ENCODE measurements around the gene ZNF454. TPM values are rescaled to one million over a fixed set of nuclear protein-coding genes. Genes with fewer than 3 reads are reported as not detected.

Gene ZNF454
- 2.4 and 3.4 TPM in 2 replicates for total RNA-seq (2021)
- percentile 46 among the genes with signal in this experiment for Bru-seq, nascent RNA
- BruChase-seq, experiment 1, labeled RNA remaining after a 2-hour chase, result percentile 46 among the genes with signal in this experiment
- BruChase-seq, experiment 2, labeled RNA remaining after a 6-hour chase, result percentile 44 among the genes with signal in this experiment
- long read RNA-seq, partial matches to known transcripts, result 2 of 9 reads
- long read RNA-seq, other reads (novel, unspliced or antisense), result 6 of 9 reads

DNA sequence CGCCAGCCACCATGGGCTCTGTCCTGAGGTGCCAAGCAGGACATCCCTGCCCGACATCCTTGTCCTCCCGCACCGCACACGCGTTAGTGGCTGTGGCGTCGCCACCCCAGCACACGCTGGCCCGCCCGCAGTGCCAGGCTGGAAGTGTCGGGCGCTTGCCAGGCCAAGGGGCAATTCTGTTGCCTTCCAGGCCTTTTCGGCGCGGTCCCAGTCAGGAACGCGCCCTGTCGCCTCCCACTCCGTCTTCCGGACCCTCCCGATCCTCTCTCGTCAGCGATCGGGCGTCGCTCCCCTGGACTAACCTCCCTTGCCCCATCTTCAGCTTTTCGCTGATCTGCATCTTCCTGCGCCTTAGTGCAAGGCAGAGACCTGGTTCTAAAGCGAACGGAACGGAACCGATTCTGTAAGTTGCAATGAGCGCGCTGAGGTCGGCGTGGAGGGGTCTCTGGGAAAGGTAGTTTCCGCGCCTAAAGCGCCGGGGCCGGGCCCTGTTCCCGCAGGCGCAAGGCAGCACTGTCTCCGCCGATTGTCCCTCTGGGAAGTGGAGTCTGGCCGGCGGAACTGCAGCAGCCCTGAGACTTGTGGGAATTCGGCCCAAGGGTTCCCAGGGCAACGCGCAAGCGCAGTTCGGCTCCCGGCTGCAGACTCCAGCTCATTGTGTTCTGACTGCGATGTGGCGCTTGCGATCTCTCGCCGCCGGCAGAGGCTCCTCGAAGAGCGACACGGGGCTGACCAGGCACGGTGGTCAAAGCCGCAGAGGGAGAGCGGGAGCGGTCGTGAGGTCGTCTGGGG lies at the start of gene ZNF454:
Gene ZNF454 (plus strand): TSS at position 630 of the 792 bp plus-strand sequence. CDS start 1,594 bp downstream, outside the sequence.
- no TSS peak for BruUV-seq (replicated peaks)
- peak; percentile 84 for DNase-seq (ENCODE audit: low spot score)
- no peaks in the 10 kb centered on the region for H3K27me3 ChIP-seq (replicated peaks; ENCODE audit: insufficient read depth, low read depth, low read length, poor library complexity)
- no peaks in the 10 kb centered on the region for H3K36me3 ChIP-seq (ENCODE audit: insufficient read depth, low read length, poor library complexity, severe bottlenecking)
- no peaks in the 10 kb centered on the region for H3K4me1 ChIP-seq (ENCODE audit: insufficient read depth, low read length, poor library complexity, severe bottlenecking)
- TF ChIP-seq EZH2 (IDR thresholded peaks at IDR 0.05; ENCODE audit: borderline replicate concordance, low read depth, low read length, poor library complexity, severe bottlenecking), result no peak
- TF ChIP-seq, protein P1, sequence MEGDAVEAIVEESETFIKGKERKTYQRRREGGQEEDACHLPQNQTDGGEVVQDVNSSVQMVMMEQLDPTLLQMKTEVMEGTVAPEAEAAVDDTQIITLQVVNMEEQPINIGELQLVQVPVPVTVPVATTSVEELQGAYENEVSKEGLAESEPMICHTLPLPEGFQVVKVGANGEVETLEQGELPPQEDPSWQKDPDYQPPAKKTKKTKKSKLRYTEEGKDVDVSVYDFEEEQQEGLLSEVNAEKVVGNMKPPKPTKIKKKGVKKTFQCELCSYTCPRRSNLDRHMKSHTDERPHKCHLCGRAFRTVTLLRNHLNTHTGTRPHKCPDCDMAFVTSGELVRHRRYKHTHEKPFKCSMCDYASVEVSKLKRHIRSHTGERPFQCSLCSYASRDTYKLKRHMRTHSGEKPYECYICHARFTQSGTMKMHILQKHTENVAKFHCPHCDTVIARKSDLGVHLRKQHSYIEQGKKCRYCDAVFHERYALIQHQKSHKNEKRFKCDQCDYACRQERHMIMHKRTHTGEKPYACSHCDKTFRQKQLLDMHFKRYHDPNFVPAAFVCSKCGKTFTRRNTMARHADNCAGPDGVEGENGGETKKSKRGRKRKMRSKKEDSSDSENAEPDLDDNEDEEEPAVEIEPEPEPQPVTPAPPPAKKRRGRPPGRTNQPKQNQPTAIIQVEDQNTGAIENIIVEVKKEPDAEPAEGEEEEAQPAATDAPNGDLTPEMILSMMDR (conservative IDR thresholded peaks at IDR 0.05; ENCODE audit: low read depth, low read length), result no peak
- peak within 1 kb of the TSS; percentile 49 for H3K4me3 ChIP-seq (ENCODE audit: low read depth, low read length, poor library complexity, severe bottlenecking)
- POLR2A ChIA-PET (ENCODE audit: low non-redundant PET), result no interaction called here
- H3K27ac ChIP-seq (ENCODE audit: low read depth, low read length, poor library complexity, severe bottlenecking), result no peak within 1 kb of the TSS
- intact Hi-C loops (cut with micrococcal nuclease; ENCODE audit: unreplicated experiment), result no loop called here
- peaks cover 21% of the 10 kb centered on the region for H3K9me3 ChIP-seq (ENCODE audit: low read depth, low read length, poor library complexity, severe bottlenecking)
- CTCF ChIA-PET, result no interaction called here

GRCh38 chr5:178895615-178896571 lies 45.1 kb upstream of the ZNF454 start, which contains the start of gene ZFP2:
Gene ZFP2, plus strand, starts transcription at chr5:178895913. Its CDS starts 35,401 bp downstream, at chr5:178931314.
- peak within 1 kb of the TSS; percentile 61 for H3K4me3 ChIP-seq (ENCODE audit: low read depth, low read length, poor library complexity, severe bottlenecking)
- no peaks in the 10 kb centered on the region for H3K36me3 ChIP-seq (ENCODE audit: insufficient read depth, low read length, poor library complexity, severe bottlenecking)
- peak; percentile 47 for DNase-seq (ENCODE audit: low spot score)
- H3K27ac ChIP-seq (ENCODE audit: low read depth, low read length, poor library complexity, severe bottlenecking), result peak within 1 kb of the TSS; percentile 46
- CTCF ChIA-PET, result no interaction called here
- no peak for TF ChIP-seq EZH2 (IDR thresholded peaks at IDR 0.05; ENCODE audit: borderline replicate concordance, low read depth, low read length, poor library complexity, severe bottlenecking)
- TF ChIP-seq, protein P1 (conservative IDR thresholded peaks at IDR 0.05; ENCODE audit: low read depth, low read length), result no peak
- H3K4me1 ChIP-seq (ENCODE audit: insufficient read depth, low read length, poor library complexity, severe bottlenecking), result no peaks in the 10 kb centered on the region
- POLR2A ChIA-PET (ENCODE audit: low non-redundant PET), result no interaction called here
- no TSS peak for BruUV-seq (replicated peaks)
- intact Hi-C loops (cut with micrococcal nuclease; ENCODE audit: unreplicated experiment), result no loop called here
- no peaks in the 10 kb centered on the region for H3K27me3 ChIP-seq (replicated peaks; ENCODE audit: insufficient read depth, low read depth, low read length, poor library complexity)
- no peaks in the 10 kb centered on the region for H3K9me3 ChIP-seq (ENCODE audit: low read depth, low read length, poor library complexity, severe bottlenecking)

- CTCF ChIA-PET, result no interaction called here
- Histone ChIP-seq H3K36me3 (ENCODE audit: insufficient read depth, low read length, poor library complexity, severe bottlenecking) (no peaks in the 10 kb centered on the region), H3K4me3 (ENCODE audit: low read depth, low read length, poor library complexity, severe bottlenecking) (no peak overlapping the region), H3K9me3 (ENCODE audit: low read depth, low read length, poor library complexity, severe bottlenecking) (no peaks in the 10 kb centered on the region), H3K27me3 (replicated peaks; ENCODE audit: insufficient read depth, low read depth, low read length, poor library complexity) (no peaks in the 10 kb centered on the region), H3K4me1 (ENCODE audit: insufficient read depth, low read length, poor library complexity, severe bottlenecking) (no peaks in the 10 kb centered on the region), H3K27ac (ENCODE audit: low read depth, low read length, poor library complexity, severe bottlenecking) (no peak overlapping the region)
- no peak for DNase-seq (ENCODE audit: low spot score)
- intact Hi-C loops (cut with micrococcal nuclease; ENCODE audit: unreplicated experiment), result no loop called here
- POLR2A ChIA-PET (ENCODE audit: low non-redundant PET), result no interaction called here
- TF ChIP-seq EZH2 (IDR thresholded peaks at IDR 0.05; ENCODE audit: borderline replicate concordance, low read depth, low read length, poor library complexity, severe bottlenecking), result no peak
- TF ChIP-seq, protein P1 (conservative IDR thresholded peaks at IDR 0.05; ENCODE audit: low read depth, low read length), result no peak
- no TSS peak for BruUV-seq (replicated peaks)
Measured at GRCh38 chr5:178899289-178899688, 41.7 kb upstream of the ZNF454 start.
